A549 treated with AZD9567 at 1 μM for 4 hours (cell line): ENCODE data around the gene WNT6. TPM values are rescaled to one million over a fixed set of nuclear protein-coding genes. Genes with fewer than 3 reads are reported as not detected.

Experiments
- total RNA-seq: library from RNA; stranded (reverse); fragments of 200-300 nt; extraction: Qiagen RNA extraction; gene quantifications from 5 replicates; pipeline ENCODE4 v1.2.3, GENCODE V29; 2022; ENCODE audit not compliant: insufficient read depth

The WNT6 gene
- total RNA-seq = 0.18 to 0.25 TPM (median 0.23 TPM) in 4 of 5 replicates, not detected in the other

DNA sequence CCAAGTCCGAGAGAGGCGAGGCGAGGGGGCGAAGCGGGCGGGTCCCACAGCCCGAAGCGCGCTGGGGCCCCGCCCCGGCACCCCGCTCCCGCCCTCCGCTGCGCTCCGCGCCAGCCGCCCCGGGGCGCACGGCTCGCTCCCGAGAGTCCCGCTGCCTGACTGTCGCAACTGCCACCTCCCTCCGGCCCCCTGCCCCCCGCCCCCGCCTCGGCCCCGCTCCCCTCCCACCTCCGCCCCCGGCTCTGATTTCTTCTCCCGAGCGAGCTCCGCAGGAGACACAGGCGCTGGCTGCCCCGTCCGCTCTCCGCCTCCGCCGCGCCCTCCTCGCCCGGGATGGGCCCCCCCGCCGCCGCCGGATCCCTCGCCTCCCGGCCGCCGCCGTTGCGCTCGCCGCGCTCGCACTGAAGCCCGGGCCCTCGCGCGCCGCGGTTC lies at the start of gene WNT6:
Gene WNT6 (plus strand): TSS at position 250 of the 432 bp plus-strand sequence. CDS start 233 bp downstream, outside the sequence.

GRCh38 chr2:218831378-218831990 lies 28.1 kb upstream of the WNT6 start, which contains the start of gene PRKAG3:
Gene PRKAG3 (minus strand): TSS chr2:218831803.

GRCh38 chr2:218880102-218880858 lies 20.7 kb downstream of the WNT6 start, which contains the start of gene WNT10A:
Gene WNT10A (plus strand): TSS chr2:218880852. CDS start chr2:218880996, 144 bp downstream.

Other genes starting within 250 kb of the WNT6 start
- 11.6 to 17.4 TPM (median 17.0 TPM) in 5 replicates for gene ZNF142, start 200.2 kb upstream of the WNT6 start, total RNA-seq
- 39.0 to 52.4 TPM (median 49.0 TPM) in 5 replicates for gene BCS1L, start 200.1 kb upstream of the WNT6 start, total RNA-seq
- 47.6 to 71.2 TPM (median 49.4 TPM) in 5 replicates for gene RNF25, start 187.8 kb upstream of the WNT6 start, total RNA-seq
- 11.3 to 23.0 TPM (median 12.1 TPM) in 5 replicates for gene STK36, start 187.7 kb upstream of the WNT6 start, total RNA-seq
- 27.0 to 33.5 TPM (median 27.4 TPM) in 5 replicates for gene TTLL4, start 149.0 kb upstream of the WNT6 start, total RNA-seq
- 0.11 to 0.23 TPM (median 0.16 TPM) in 4 of 5 replicates, not detected in the other for gene CYP27A1, start 77.7 kb upstream of the WNT6 start, total RNA-seq
- 0.03 TPM in 1 of 5 replicates, not detected in the others for gene PRKAG3, start 28.0 kb upstream of the WNT6 start, total RNA-seq
- 0.06 to 0.14 TPM (median 0.11 TPM) in 4 of 5 replicates, not detected in the other for gene WNT10A, start 21.0 kb downstream of the WNT6 start, total RNA-seq
- gene CDK5R2, start 99.9 kb downstream of the WNT6 start, total RNA-seq = 2.9 to 5.3 TPM (median 4.8 TPM) in 5 replicates
- gene FEV, start 125.4 kb downstream of the WNT6 start, total RNA-seq = 0.03 TPM in 1 of 5 replicates, not detected in the others
- gene CRYBA2, start 133.6 kb downstream of the WNT6 start, total RNA-seq = not detected in 5 replicates
- 0.13 to 0.22 TPM (median 0.18 TPM) in 4 of 5 replicates, not detected in the other for gene CFAP65, start 181.7 kb downstream of the WNT6 start, total RNA-seq
- gene IHH, start 201.1 kb downstream of the WNT6 start, total RNA-seq = 0.27 to 0.62 TPM (median 0.46 TPM) in 4 of 5 replicates, not detected in the other